MCF 10A (cell line): ENCODE measurements around the gene ALG8. TPM values are rescaled to one million over a fixed set of nuclear protein-coding genes. Genes with fewer than 3 reads are reported as not detected.

Source experiments
- BruUV-seq: library from RNA; stranded (reverse); fragments of 400-500 nt; replicated peaks from 2 replicates; lab custom pipeline; 2021; lab: Mats Ljungman, UMichigan
- CTCF ChIA-PET: fragments of 300-600 bp; sonication (Branson Sonifier 250); formaldehyde crosslinking; extraction: SDS; loops from one replicate; lab custom pipeline; 2021; ENCODE audit warnings: antibody characterized with exemption, inconsistent platforms; lab: Yijun Ruan, JAX
- POLR2A ChIA-PET: fragments of 300-600, 350-650 bp; sonication (Branson Sonifier 250); formaldehyde crosslinking; extraction: SDS; loops from one replicate; lab custom pipeline; 2020; ENCODE audit warnings: antibody characterized with exemption, inconsistent platforms; lab: Yijun Ruan, JAX
- DNase-seq: peaks from one replicate; pipeline ENCODE4 v3.0.0-alpha.2; 2018; ENCODE audit not compliant: unreplicated experiment
- H3K27ac Mint-ChIP-seq: one replicate; pipeline ENCODE4 v1.8.0; 2022; ENCODE audit warnings: mild to moderate bottlenecking, low read depth, mixed read lengths; ENCODE audit not compliant: unreplicated experiment
- H3K27me3 Mint-ChIP-seq: one replicate; pipeline ENCODE4 v1.8.0; 2022; ENCODE audit warnings: mixed read lengths; ENCODE audit not compliant: insufficient read depth, unreplicated experiment
- H3K36me3 Mint-ChIP-seq: one replicate; pipeline ENCODE4 v1.8.0; 2022; ENCODE audit warnings: mild to moderate bottlenecking, moderate library complexity, mixed read lengths; ENCODE audit not compliant: insufficient read depth, unreplicated experiment
- H3K4me1 Mint-ChIP-seq: one replicate; pipeline ENCODE4 v1.8.0; 2022; ENCODE audit warnings: mixed read lengths; ENCODE audit not compliant: insufficient read depth, unreplicated experiment
- H3K4me3 Mint-ChIP-seq: one replicate; pipeline ENCODE4 v1.8.0; 2022; ENCODE audit warnings: mild to moderate bottlenecking, moderate library complexity, mixed read lengths; ENCODE audit not compliant: unreplicated experiment
- H3K9me3 Mint-ChIP-seq: one replicate; pipeline ENCODE4 v1.8.0; 2022; ENCODE audit warnings: mixed read lengths; ENCODE audit not compliant: unreplicated experiment
- intact Hi-C: fragments of 100-400 bp; cut with micrococcal nuclease; formaldehyde crosslinking; loops from 2 replicates; pipeline ENCODE4 v1.14.1; 2022
- total RNA-seq: library from RNA; stranded (reverse); gene quantifications from 2 replicates; pipeline ENCODE4 v1.2.3, GENCODE V29; 2022
- TF ChIP-seq, protein P1 (sequence below): fragments of 200-600 bp; IDR thresholded peaks from one replicate; pipeline ENCODE4 v1.8.0; 2022; ENCODE audit warnings: antibody characterized with exemption, mild to moderate bottlenecking; ENCODE audit not compliant: unreplicated experiment

ALG8 gene
- total RNA-seq, 1 experiment from 2014 or later: 37.2 TPM

GRCh38 chr11:78161346-78161745, 21.9 kb upstream of the ALG8 start:
- Mint-ChIP-seq H3K27me3 (no peaks in the 10 kb centered on the region), H3K4me3 (no peak overlapping the region), H3K27ac (no peak overlapping the region), H3K36me3 (no peaks in the 10 kb centered on the region), H3K9me3 (no peaks in the 10 kb centered on the region), H3K4me1 (no peaks in the 10 kb centered on the region)
- ChIA-PET CTCF (interaction anchor here (0.6 kb wide), 1 partner anchor 404 kb away, joined by 3 read pairs; no protein-coding TSS in a partner anchor), POLR2A (interaction anchor here (1.1 to 1.2 kb wide), 2 partner anchors 12 to 21 kb away, joined by 3 read pairs; no protein-coding TSS in a partner anchor)
- no TSS peak for BruUV-seq
- DNase-seq: no peak
- intact Hi-C loops: no loop called here
- TF ChIP-seq, protein P1, sequence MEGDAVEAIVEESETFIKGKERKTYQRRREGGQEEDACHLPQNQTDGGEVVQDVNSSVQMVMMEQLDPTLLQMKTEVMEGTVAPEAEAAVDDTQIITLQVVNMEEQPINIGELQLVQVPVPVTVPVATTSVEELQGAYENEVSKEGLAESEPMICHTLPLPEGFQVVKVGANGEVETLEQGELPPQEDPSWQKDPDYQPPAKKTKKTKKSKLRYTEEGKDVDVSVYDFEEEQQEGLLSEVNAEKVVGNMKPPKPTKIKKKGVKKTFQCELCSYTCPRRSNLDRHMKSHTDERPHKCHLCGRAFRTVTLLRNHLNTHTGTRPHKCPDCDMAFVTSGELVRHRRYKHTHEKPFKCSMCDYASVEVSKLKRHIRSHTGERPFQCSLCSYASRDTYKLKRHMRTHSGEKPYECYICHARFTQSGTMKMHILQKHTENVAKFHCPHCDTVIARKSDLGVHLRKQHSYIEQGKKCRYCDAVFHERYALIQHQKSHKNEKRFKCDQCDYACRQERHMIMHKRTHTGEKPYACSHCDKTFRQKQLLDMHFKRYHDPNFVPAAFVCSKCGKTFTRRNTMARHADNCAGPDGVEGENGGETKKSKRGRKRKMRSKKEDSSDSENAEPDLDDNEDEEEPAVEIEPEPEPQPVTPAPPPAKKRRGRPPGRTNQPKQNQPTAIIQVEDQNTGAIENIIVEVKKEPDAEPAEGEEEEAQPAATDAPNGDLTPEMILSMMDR: no peak

GRCh38 chr11:78160557-78160956, 21.1 kb upstream of the ALG8 start:
- H3K27ac Mint-ChIP-seq: no peak overlapping the region
- DNase-seq: no peak
- H3K4me1 Mint-ChIP-seq: no peaks in the 10 kb centered on the region
- CTCF ChIA-PET: interaction anchor here (0.6 kb wide), 1 partner anchor 405 kb away, joined by 3 read pairs; no protein-coding TSS in a partner anchor
- H3K9me3 Mint-ChIP-seq: no peaks in the 10 kb centered on the region
- no peak overlapping the region for H3K4me3 Mint-ChIP-seq
- TF ChIP-seq, protein P1: no peak
- no TSS peak for BruUV-seq
- POLR2A ChIA-PET: interaction anchor here (1.1 kb wide), 1 partner anchor 12 kb away, joined by 3 read pairs; no protein-coding TSS in a partner anchor
- intact Hi-C loops: no loop called here
- H3K27me3 Mint-ChIP-seq: no peaks in the 10 kb centered on the region
- H3K36me3 Mint-ChIP-seq: no peaks in the 10 kb centered on the region

DNA sequence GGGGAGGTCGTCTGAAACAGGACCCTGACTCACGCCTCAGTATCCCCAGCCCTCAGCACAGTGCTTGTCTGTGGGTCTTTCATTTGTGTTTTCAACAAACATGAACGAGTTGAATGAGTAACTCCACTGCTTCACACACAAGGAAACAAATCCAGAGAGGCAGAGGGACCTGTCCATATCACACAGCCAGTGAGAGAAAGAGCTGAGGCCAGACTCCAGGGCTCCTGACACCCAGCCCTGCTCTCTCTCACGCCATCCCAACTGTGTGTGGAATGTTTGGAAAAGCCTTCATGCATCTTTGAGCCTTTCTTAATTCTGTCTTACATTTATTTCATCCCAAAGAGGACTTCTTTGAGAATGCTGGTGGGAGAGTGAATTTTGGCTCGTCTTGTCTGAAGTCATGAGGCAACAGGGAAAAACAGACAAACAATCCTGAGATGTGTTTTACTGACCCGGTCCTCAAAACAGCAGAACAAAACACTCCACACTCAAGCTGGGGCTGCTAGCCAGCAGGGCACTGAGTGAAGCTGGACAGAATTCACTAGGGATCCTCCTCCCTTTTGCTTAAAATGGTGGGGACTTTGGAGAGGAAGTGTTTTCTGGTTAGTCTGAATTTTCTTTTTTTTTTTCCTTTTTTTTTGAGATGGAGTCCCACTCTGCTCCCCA, 19.7 kb upstream of the ALG8 start:
- POLR2A ChIA-PET: no interaction called here
- no peak overlapping the region for H3K4me3 Mint-ChIP-seq
- DNase-seq: no peak
- H3K9me3 Mint-ChIP-seq: no peaks in the 10 kb centered on the region
- no peaks in the 10 kb centered on the region for H3K36me3 Mint-ChIP-seq
- intact Hi-C loops: no loop called here
- no TSS peak for BruUV-seq
- CTCF ChIA-PET: no interaction called here
- H3K27me3 Mint-ChIP-seq: no peaks in the 10 kb centered on the region
- TF ChIP-seq, protein P1: no peak
- no peak overlapping the region for H3K27ac Mint-ChIP-seq
- H3K4me1 Mint-ChIP-seq: no peaks in the 10 kb centered on the region

GRCh38 chr11:78156127-78156844, 16.9 kb upstream of the ALG8 start:
- no TSS peak for BruUV-seq
- TF ChIP-seq, protein P1: no peak
- no peaks in the 10 kb centered on the region for H3K9me3 Mint-ChIP-seq
- intact Hi-C loops: no loop called here
- ChIA-PET POLR2A (interaction anchor here (0.5 kb wide), 1 partner anchor 77 kb away, joined by 4 read pairs; no protein-coding TSS in a partner anchor), CTCF (interaction anchor here (0.5 kb wide), 1 partner anchor 16 kb away, joined by 3 read pairs; no protein-coding TSS in a partner anchor)
- H3K4me1 Mint-ChIP-seq: no peaks in the 10 kb centered on the region
- no peak for DNase-seq
- no peaks in the 10 kb centered on the region for H3K36me3 Mint-ChIP-seq
- no peak overlapping the region for H3K4me3 Mint-ChIP-seq
- H3K27me3 Mint-ChIP-seq: no peaks in the 10 kb centered on the region
- no peak overlapping the region for H3K27ac Mint-ChIP-seq
